HepG2 (cell line): Measurements from ENCODE around the gene PSMB9. TPM values are rescaled to one million over a fixed set of nuclear protein-coding genes. Genes with fewer than 3 reads are reported as not detected.

Source experiments
- CEBPG ChIP-seq: IDR thresholded peaks from 2 replicates; pipeline ENCODE4 v1.6.1; 2016
- FOSL2 ChIP-seq: sonication (generic); formaldehyde crosslinking; IDR thresholded peaks from 2 replicates; pipeline ENCODE4 v1.4.0; 2020; ENCODE audit warnings: missing genetic modification reagents
- GPBP1L1 ChIP-seq: sonication (generic); formaldehyde crosslinking; IDR thresholded peaks from 2 replicates; pipeline ENCODE4 v1.5.0; 2020; ENCODE audit warnings: mild to moderate bottlenecking, missing genetic modification reagents
- LRRFIP1 ChIP-seq: sonication (generic); formaldehyde crosslinking; conservative IDR thresholded peaks from 2 replicates; pipeline ENCODE4 v1.4.0; 2020; ENCODE audit warnings: missing genetic modification reagents
- MED8 ChIP-seq: sonication (generic); formaldehyde crosslinking; IDR thresholded peaks from 2 replicates; pipeline ENCODE4 v1.8.1; 2023; ENCODE audit warnings: mild to moderate bottlenecking, missing genetic modification reagents; ENCODE audit not compliant: insufficient replicate concordance
- RXRA ChIP-seq: sonication (generic); formaldehyde crosslinking; IDR thresholded peaks from 2 replicates; pipeline ENCODE4 v1.5.1; 2020; ENCODE audit warnings: missing genetic modification reagents
- SAFB2 ChIP-seq: sonication (generic); formaldehyde crosslinking; IDR thresholded peaks from 2 replicates; pipeline ENCODE4 v1.5.1; 2020; ENCODE audit warnings: missing genetic modification reagents, low read depth, mild to moderate bottlenecking, borderline replicate concordance
- SNRNP70 ChIP-seq: fragments of 200-400 bp; formaldehyde crosslinking; IDR thresholded peaks from 2 replicates; pipeline ENCODE4 v1.6.1; 2017; ENCODE audit warnings: mild to moderate bottlenecking, low read depth, low read length, moderate library complexity
- UBTF ChIP-seq: sonication (generic); formaldehyde crosslinking; IDR thresholded peaks from 2 replicates; pipeline ENCODE4 v1.4.0; 2020; ENCODE audit warnings: mild to moderate bottlenecking, missing genetic modification reagents
- ZNF263 ChIP-seq: sonication (generic); formaldehyde crosslinking; IDR thresholded peaks from 2 replicates; pipeline ENCODE4 v1.4.0; 2020; ENCODE audit warnings: missing genetic modification reagents
- ZNF317 ChIP-seq: sonication (generic); formaldehyde crosslinking; IDR thresholded peaks from 2 replicates; pipeline ENCODE4 v1.5.0; 2020; ENCODE audit warnings: mild to moderate bottlenecking, missing genetic modification reagents
- ZNF383 ChIP-seq: sonication (generic); formaldehyde crosslinking; IDR thresholded peaks from 2 replicates; pipeline ENCODE4 v1.4.0; 2020; ENCODE audit warnings: missing genetic modification reagents, mild to moderate bottlenecking, borderline replicate concordance
- ZNF484 ChIP-seq: sonication (generic); formaldehyde crosslinking; IDR thresholded peaks from 2 replicates; pipeline ENCODE4 v1.5.1; 2020; ENCODE audit warnings: mild to moderate bottlenecking, low read depth, missing genetic modification reagents, borderline replicate concordance
- ZNF572 ChIP-seq: sonication (generic); formaldehyde crosslinking; IDR thresholded peaks from 2 replicates; pipeline ENCODE4 v1.5.1; 2020; ENCODE audit warnings: mild to moderate bottlenecking, missing genetic modification reagents
- ZNF580 ChIP-seq: IDR thresholded peaks from 2 replicates; pipeline ENCODE4 v1.6.1; 2016; ENCODE audit warnings: low read depth, borderline replicate concordance
- ZNF629 ChIP-seq: sonication (generic); formaldehyde crosslinking; conservative IDR thresholded peaks from 2 replicates; pipeline ENCODE4 v1.5.0; 2020; ENCODE audit warnings: missing genetic modification reagents
- ZNF740 ChIP-seq: sonication (generic); formaldehyde crosslinking; IDR thresholded peaks from 2 replicates; pipeline ENCODE4 v1.4.0; 2020; ENCODE audit warnings: missing genetic modification reagents
- ZNF772 ChIP-seq: sonication (generic); formaldehyde crosslinking; IDR thresholded peaks from 2 replicates; pipeline ENCODE4 v1.5.0; 2020; ENCODE audit warnings: mild to moderate bottlenecking, missing genetic modification reagents
- ZNF784 ChIP-seq: sonication (generic); formaldehyde crosslinking; IDR thresholded peaks from 2 replicates; pipeline ENCODE4 v1.5.1; 2020; ENCODE audit warnings: missing genetic modification reagents, mild to moderate bottlenecking, borderline replicate concordance
- ZNF883 ChIP-seq: sonication (generic); formaldehyde crosslinking; IDR thresholded peaks from 2 replicates; pipeline ENCODE4 v1.5.1; 2020; ENCODE audit warnings: mild to moderate bottlenecking, missing genetic modification reagents; ENCODE audit errors: not compliant biosample characterization
- ZSCAN30 ChIP-seq: sonication (generic); formaldehyde crosslinking; IDR thresholded peaks from 2 replicates; pipeline ENCODE4 v1.5.0; 2020; ENCODE audit warnings: mild to moderate bottlenecking, missing genetic modification reagents
- ZZZ3 ChIP-seq: sonication (generic); formaldehyde crosslinking; IDR thresholded peaks from 2 replicates; pipeline ENCODE4 v1.4.0; 2020; ENCODE audit warnings: missing genetic modification reagents, mild to moderate bottlenecking, borderline replicate concordance
- polyA plus RNA-seq, 8 experiments: library from polyadenylated mRNA; depleted of rRNA in 3 of 8; stranded (reverse) in 7 of 8; unstranded in 1 of 8; fragments of >200 nt; fragmentation: Illumina TruSeq in 4 of 8; extraction: Trizol in 4 of 8; gene quantifications; 2 replicates each; pipeline versions ENCODE4 v1.2.1 to v1.2.3, GENCODE V29; 2011 to 2016; ENCODE audit warnings: low read depth in 4 of 8, missing spikeins in 1 of 8, mixed read lengths in 1 of 8; ENCODE audit not compliant: insufficient read depth in 1 of 8
- total RNA-seq, 5 experiments: library from RNA; depleted of rRNA; stranded (reverse); fragments of >200 nt; fragmentation: Illumina TruSeq; extraction: Trizol; gene quantifications; 2 replicates each; pipeline ENCODE4 v1.2.3, GENCODE V29; 2016; ENCODE audit warnings: low read depth in 1 of 5

Gene PSMB9
- total and polyA plus RNA-seq, 2 of the 13 experiments (the other 11 are each of a cell fraction or from before 2014, with no cell fraction given) = 15.6 to 16.0 TPM

GRCh38 chr6:32843331-32843978, 10.5 kb upstream of the PSMB9 start (continued):
- no peak for TF ChIP-seq ZNF740 (CRISPR knock-in tag)
- TF ChIP-seq UBTF (CRISPR knock-in tag) = no peak; the same call in 1 of the 2 replicates
- no peak for TF ChIP-seq MED8 (CRISPR knock-in tag)
- 0 out of 2 replicates have a peak, but pooled peaks have one; percentile 23 for TF ChIP-seq ZNF784 (CRISPR knock-in tag)
- no peak for TF ChIP-seq GPBP1L1 (CRISPR knock-in tag)
- TF ChIP-seq ZNF484 (CRISPR knock-in tag) = no peak
- TF ChIP-seq ZNF772 (CRISPR knock-in tag) = 0 out of 2 replicates have a peak, but pooled peaks have one; percentile 56
- TF ChIP-seq RXRA (CRISPR knock-in tag) = no peak
- TF ChIP-seq ZNF580 (CRISPR knock-in tag) = no peak
- no peak for TF ChIP-seq LRRFIP1
- no peak for TF ChIP-seq ZNF383 (CRISPR knock-in tag)
- no peak for TF ChIP-seq SNRNP70
- TF ChIP-seq FOSL2 (CRISPR knock-in tag) = 0 out of 2 replicates have a peak, but pooled peaks have one; percentile 0
- TF ChIP-seq ZNF263 (CRISPR knock-in tag) = 0 out of 2 replicates have a peak, but pooled peaks have one; percentile 26
- TF ChIP-seq ZNF883 = peak; percentile 59
- no peak for TF ChIP-seq ZZZ3 (CRISPR knock-in tag)
- TF ChIP-seq CEBPG (CRISPR knock-in tag) = no peak
- TF ChIP-seq ZNF629 (CRISPR knock-in tag) = no peak
- no peak for TF ChIP-seq ZNF317 (CRISPR knock-in tag)
- no peak for TF ChIP-seq SAFB2 (CRISPR knock-in tag)
- TF ChIP-seq ZNF572 (CRISPR knock-in tag) = 0 out of 2 replicates have a peak, but pooled peaks have one; percentile 12
- no peak for TF ChIP-seq ZSCAN30
